Fibroblast of skin of right quadriceps (primary cell): ENCODE results near the gene ASF1B.
"Not testable (repeated sequence)": the region's sequence is repeated elsewhere in the genome, so short reads cannot be mapped to it uniquely, and the experiment has no call there.

Experiments
- DNase-seq: peaks from one replicate; pipeline ENCODE4 v3.0.0-alpha.2; 2013

Gene ASF1B

GRCh38 chr19:14159059-14159458 lies 22.7 kb upstream of the ASF1B start:
- DNase-seq = no peak

DNA sequence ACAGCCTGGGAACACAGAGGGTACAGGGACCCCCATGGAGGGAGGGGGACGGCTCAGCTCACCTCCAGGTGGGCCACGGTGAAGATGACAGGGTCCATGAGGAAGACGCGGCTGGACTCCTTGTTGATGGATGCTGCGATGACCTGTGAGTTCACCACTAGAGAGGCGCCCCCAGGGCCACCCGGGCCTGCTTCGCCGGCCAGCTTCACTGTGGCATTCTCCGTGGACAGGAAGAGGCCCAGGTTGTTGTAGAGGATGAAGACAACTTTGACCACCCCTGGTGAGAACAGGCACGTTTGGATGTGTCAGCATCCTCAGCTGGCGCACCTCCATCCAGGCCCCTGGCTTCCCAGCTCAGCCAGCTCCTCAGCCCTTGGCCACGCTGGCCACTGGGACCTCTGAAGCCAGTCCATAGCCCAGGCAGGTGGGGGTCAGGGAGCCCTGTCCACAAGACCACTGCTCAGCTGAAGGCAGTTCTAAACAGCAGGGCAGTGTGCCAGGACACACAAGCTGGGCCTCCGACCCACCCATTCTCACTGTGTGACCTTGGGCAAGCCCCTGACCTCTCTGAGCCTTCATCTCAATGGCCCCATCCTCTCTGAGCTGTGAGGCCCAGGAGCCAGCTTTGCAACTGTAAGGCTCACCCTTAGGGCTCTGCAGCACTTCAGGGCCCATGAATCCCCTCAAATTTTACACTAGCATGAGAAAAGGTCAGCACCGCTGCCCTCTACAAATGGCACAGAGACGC lies 22.1 kb upstream of the ASF1B start:
- DNase-seq = no peak

DNA sequence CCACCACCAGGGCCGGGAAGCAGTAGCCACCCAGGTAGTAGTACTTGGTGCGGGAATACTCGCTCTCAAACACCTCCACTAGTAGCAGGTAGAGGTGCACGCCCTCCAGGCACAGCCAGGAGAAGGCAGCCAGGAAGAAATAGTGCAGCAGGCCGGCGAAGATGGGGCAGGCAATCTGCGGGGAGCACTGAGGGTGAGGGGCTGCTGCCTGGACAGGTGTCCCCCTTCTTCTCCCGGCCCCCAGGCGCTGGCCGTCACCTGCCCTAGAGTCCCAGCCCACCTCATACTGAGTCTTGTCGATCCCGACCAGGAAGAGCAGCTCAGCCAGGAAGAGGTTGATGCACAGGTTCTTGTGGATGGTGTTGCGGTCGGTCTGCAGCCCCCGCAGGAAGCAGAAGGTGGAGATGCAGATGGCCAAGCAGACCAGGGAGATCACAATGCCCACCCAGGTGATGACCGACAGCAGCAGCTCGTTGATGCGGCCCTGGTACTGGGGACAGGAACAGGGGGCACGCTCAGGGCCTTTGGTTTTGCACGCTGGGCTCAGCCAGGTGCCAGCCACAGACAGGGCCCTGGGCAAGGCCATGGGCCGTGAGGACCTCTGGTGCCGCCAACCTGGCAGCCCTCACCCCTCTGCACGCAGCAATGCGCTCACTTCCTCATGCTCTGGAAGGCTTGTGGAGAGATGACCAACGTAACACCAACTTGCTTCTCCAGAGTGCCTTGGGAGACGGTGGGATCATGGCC lies 20.8 kb upstream of the ASF1B start:
- no peak for DNase-seq

DNA sequence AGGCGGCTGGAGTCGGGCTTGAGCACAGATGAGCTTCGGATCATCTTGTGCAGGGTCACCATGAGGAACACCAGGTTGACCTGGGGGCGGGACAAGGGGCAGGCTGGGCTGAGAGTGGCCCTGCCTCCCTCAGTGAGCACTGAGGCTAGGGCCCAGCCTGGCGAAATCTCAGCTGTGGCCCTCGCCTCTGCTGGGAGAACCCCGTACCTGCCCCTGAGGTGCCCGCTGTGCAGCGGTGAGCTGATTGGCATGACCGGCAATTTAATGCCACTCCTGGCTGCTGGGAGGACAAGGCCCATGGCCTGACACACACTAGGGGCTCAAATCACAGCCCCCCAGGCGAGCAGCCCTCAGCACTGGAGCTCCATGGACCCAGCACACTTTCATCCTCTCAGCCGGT lies 19.7 kb upstream of the ASF1B start:
- no peak for DNase-seq

DNA sequence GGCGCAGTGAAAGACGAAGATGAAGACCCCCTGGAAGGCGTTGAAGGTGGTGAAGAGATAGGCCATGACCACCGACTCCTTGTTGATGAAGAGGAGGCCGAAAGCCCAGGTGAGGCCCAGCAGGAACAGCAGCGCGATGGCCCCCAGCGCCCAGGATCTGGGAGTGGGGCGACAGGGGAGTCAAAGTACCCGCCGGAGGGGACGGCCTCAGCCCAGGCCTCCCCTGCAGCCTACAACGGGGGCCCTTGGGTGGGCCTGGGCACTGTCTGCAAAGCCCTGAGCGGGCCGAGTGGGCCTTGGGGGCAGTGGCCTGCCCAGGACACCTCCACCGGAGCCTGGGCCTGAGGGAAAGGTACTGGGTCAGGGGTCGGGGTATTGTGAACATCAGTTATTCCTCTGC lies 19.0 kb upstream of the ASF1B start:
- DNase-seq = no peak

DNA sequence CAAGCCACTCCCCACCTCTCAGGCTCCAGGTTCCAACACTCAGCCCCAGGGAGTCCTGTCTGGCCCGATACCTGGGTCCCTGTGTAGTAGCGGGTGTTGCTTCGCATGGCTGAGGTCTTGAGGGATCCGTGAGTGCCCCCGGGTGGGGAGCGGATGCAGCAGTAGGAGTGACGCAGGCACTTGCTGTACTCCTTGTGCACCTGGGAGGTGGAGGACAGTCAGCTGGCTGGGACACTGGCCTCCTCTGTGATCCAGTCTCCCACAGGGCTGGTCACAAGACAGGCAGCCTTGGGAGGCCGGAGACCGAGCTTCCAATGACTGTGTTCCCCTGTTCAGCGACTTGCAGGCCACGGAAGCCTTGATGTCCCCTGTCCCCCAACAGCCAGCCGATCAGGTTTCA lies 16.3 kb upstream of the ASF1B start:
- DNase-seq = no peak

- DNase-seq = no peak
These were observed 14.6 kb upstream of the ASF1B start for GRCh38 chr19:14150770-14151661.

GRCh38 chr19:14150041-14150769 lies 13.8 kb upstream of the ASF1B start:
- no peak for DNase-seq

- DNase-seq = peak; percentile 35
These were observed 13.2 kb upstream of the ASF1B start for GRCh38 chr19:14149509-14149994.

- DNase-seq = no peak
These were observed 12.5 kb upstream of the ASF1B start for GRCh38 chr19:14148751-14149410.

DNA sequence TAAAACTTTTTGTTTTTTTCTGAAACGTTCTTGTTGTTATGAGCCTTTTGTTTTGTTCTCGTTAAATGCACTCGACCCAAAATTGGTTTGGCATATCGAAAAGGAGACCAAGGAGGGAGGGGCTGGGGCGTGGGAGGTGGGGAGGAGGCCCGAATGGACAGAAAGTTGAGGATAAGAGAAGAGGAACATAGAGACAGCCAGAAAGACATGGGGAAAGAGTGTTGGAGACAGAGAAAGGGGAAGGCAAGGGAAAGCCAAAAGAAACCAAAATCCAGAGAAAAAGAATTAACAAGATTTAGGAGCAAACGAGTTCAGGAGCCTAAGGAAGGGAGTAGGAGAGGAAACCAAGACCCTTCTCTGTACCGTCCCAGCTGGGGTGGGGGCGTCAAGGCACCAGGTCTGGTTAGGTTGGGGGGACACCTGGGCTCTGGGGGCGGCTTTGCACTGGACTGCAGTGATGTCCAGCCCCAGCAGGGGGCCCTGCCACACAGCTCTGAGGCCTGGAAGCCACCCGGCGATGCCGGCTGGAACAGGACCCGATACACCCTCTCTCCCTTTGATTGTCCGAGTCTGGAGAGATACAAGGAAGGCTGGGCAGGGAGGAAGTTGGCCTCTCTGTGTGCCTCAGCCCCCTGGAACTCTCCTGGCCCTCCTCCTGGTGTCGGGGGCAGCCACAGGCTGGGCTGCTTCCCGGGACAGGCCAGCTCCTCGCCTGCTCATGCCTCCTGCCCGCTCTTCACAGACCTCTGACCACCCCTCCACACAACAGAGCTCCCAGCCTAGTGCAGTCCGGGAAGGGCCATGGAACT lies 11.6 kb upstream of the ASF1B start:
- DNase-seq = peak; percentile 56

DNA sequence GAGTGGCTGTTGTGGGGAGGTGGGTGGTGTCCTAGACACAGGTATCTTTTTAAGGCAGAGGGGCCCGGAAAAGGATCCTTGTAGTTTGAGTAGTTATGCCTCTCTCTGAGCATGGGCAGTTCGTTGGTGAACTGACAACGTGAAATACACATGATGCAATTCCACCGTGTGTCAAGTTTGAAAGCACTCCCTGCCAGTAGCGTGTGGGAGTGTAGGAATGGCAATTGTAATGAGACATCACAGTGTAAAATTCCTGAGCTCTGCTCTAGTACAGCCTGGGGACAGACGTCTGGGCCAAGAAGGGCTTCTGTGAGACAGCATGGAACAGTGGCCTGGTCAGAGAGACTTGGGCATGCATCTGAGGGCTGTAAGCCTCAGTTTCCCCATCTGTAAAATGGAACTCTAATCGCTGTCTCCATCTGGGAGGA lies 10.4 kb upstream of the ASF1B start:
- DNase-seq = peak; percentile 85

DNA sequence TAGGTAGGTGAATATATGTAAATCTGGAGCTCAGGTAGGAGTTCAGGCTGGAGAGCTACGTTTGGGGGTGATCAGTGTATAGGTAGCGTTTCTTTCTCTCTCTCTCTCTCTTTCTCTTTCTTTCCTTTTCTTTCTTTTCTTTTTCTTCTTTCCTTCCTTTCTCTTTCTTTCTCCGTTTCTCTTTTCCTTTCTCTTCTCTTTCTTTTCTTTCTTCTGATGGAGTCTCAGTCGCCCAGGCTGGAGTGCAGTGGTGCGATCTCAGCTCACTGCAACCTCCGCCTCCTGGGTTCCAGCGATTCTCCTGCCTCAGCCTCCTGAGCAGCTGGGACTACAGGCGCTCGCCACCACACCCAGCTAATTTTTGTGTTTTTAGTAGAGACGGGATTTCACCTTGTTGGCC lies 9.8 kb upstream of the ASF1B start:
- DNase-seq = not testable (repeated sequence)

DNA sequence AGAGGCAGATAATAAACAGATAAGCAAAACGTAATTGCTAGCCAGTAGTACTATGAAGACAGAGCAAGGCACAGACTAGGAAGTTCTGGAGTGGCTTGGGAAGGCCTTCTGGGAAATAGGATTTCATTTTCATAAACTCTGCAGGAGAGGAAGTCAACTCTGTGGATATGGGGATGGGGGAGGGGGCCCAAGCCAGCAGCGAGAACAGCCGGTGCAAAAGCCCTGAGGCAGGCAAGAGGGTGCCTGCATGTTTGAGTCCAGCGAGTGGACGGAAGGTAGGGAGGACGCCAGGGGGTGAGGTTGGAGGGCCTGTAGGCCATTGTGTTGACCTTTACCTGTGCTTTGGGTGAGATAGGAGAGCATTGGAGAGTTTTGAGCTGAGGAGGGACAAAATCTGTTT lies 9.0 kb upstream of the ASF1B start:
- DNase-seq = no peak

DNA sequence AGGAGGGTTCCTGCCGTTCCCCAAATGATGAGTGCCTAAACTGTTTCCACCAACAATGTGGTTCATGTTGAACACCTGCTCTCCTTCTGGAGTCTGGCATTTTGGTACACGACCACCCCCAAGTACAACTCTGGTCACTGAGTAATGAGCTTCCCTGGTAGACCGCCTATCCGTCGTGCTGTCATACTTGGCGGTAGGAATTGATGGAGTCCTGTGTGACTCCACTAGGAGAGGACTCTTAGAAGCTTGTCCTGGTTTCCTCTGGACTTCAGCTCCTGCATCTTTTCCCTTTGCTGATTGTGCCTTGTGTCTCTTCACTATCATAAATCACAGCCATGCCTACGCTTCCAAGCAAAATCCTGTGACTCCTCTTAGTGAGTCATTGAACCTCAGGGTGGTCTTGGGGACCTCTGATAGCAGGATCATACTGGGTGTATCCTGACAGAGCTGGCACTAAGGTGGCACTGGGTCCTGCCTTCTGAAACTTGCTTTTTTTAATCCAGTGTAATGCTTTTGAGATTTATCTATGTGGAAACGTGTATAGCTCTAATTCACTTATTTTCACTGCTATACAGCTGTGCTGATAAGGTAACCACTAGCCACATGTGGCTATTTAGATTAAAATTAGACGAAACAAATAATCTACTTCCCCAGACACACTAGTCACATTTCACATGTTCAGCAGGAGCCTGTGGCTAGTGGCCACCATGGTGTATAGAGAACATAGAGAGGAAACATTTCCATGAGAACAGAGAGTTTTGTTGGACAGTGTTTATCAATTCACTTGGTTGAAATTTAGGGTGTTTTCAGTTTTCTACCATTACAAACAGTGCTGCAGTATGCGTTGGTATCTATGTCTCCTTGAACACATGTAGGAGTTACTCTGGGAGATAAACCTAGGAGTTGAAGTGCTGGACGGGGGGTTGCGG lies 6.1 kb upstream of the ASF1B start:
- DNase-seq = no peak

DNA sequence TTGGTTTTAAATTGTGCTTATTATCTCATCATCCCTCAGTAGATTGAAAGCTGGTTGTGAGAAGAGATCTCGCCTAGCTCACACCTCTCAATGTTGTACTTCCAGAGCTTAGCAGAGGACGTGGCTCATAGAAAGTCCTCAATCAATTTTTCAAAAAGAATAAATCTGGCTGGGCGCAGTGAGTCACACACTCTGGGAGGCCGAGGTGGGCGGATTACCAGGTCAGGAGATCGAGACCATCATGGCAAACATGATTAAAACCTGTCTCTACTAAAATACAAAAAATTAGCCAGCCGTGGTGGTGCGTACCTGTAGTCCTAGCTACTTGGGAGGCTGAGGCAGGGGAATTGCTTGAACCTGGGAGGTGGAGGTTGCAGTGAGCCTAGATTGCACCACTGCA lies 4.7 kb upstream of the ASF1B start:
- no peak for DNase-seq

- DNase-seq = no peak
These were observed 3.6 kb upstream of the ASF1B start for GRCh38 chr19:14139944-14140343.

GRCh38 chr19:14138576-14139265 lies 2.3 kb upstream of the ASF1B start:
- no peak for DNase-seq

GRCh38 chr19:14135985-14136508 lies 342 bp downstream of the ASF1B start:
- DNase-seq = no peak
